OCI-LY1 (cell line): ENCODE results near the gene GDA.

ENCODE experiments used
- H2AFZ ChIP-seq: fragments of 200-600 bp; sonication (generic), shearing (Covaris generic); 2 replicates; pipeline ENCODE4 v1.6.0; 2014; ENCODE audit warnings: antibody characterized with exemption, mild to moderate bottlenecking, low read length
- H3F3A ChIP-seq: fragments of 200-600 bp; sonication (generic), shearing (Covaris generic); 2 replicates; pipeline ENCODE4 v1.6.0; 2014; ENCODE audit warnings: mild to moderate bottlenecking, antibody characterized with exemption, low read length, moderate library complexity; ENCODE audit not compliant: insufficient read depth
- H3K27ac ChIP-seq: fragments of 200-600 bp; sonication (generic); 2 replicates; pipeline ENCODE4 v1.5.1; 2014; ENCODE audit warnings: low read length, mixed run types, mild to moderate bottlenecking, low read depth; ENCODE audit not compliant: poor library complexity, severe bottlenecking
- H3K27me3 ChIP-seq: fragments of 200-600 bp; sonication (generic); 2 replicates; pipeline ENCODE4 v1.6.0; 2014; ENCODE audit warnings: antibody characterized with exemption, mild to moderate bottlenecking, low read length, moderate library complexity; ENCODE audit not compliant: insufficient read depth
- H3K36me3 ChIP-seq: fragments of 200-600 bp; sonication (generic); 2 replicates; pipeline ENCODE4 v1.6.1; 2014; ENCODE audit warnings: mild to moderate bottlenecking, antibody characterized with exemption, low read length, moderate library complexity, mixed read lengths; ENCODE audit not compliant: insufficient read depth
- H3K4me1 ChIP-seq: fragments of 200-600 bp; sonication (generic); 2 replicates; pipeline ENCODE4 v1.5.1; 2014; ENCODE audit warnings: mild to moderate bottlenecking, low read length, moderate library complexity; ENCODE audit not compliant: insufficient read depth, severe bottlenecking
- H3K4me2 ChIP-seq: fragments of 200-600 bp; sonication (generic), shearing (Covaris generic); 2 replicates; pipeline ENCODE4 v1.6.1; 2014; ENCODE audit warnings: low read length
- H3K4me3 ChIP-seq: fragments of 200-600 bp; sonication (generic); 2 replicates; pipeline ENCODE4 v1.5.1; 2014; ENCODE audit warnings: low read length, low read depth, mild to moderate bottlenecking, mixed read lengths; ENCODE audit not compliant: poor library complexity, severe bottlenecking
- H3K79me2 ChIP-seq: fragments of 200-600 bp; shearing (Covaris generic); 2 replicates; pipeline ENCODE4 v1.6.1; 2016; ENCODE audit warnings: mixed run types, low read length, mixed read lengths; ENCODE audit not compliant: insufficient read depth
- H3K9ac ChIP-seq: fragments of 200-600 bp; sonication (generic), shearing (Covaris generic); 2 replicates; pipeline ENCODE4 v1.6.1; 2014; ENCODE audit warnings: mild to moderate bottlenecking, low read length, mixed read lengths
- H3K9me2 ChIP-seq: fragments of 200-600 bp; sonication (generic), shearing (Covaris generic); 2 replicates; pipeline ENCODE4 v1.6.1; 2014; ENCODE audit warnings: low read depth, mild to moderate bottlenecking, low read length, mixed read lengths
- H3K9me3 ChIP-seq: fragments of 200-600 bp; shearing (Covaris generic); 2 replicates; pipeline ENCODE4 v1.6.1; 2014; ENCODE audit warnings: low read length, mixed read lengths
- H4K20me1 ChIP-seq: fragments of 200-600 bp; sonication (generic), shearing (Covaris generic); 2 replicates; pipeline ENCODE4 v1.6.0; 2016; ENCODE audit warnings: mild to moderate bottlenecking, low read length; ENCODE audit not compliant: insufficient read depth
- CTCF ChIP-seq: fragments of 200-600 bp; sonication (generic), shearing (Covaris generic); IDR thresholded peaks from 2 replicates; pipeline ENCODE4 v1.5.1; 2017; ENCODE audit warnings: mild to moderate bottlenecking, antibody characterized with exemption, low read length, moderate library complexity, mixed read lengths
- EZH2 ChIP-seq: fragments of 200-600 bp; sonication (generic), shearing (Covaris generic); IDR thresholded peaks from 2 replicates; pipeline ENCODE4 v1.8.0; 2017; ENCODE audit warnings: borderline replicate concordance, mixed run types, mild to moderate bottlenecking, antibody characterized with exemption, low read length, moderate library complexity, mixed read lengths

The GDA gene

GRCh38 chr9:72256931-72257330 lies 107.7 kb downstream of the GDA start:
- H3F3A ChIP-seq, result no peaks in the 10 kb centered on the region
- no peak overlapping the region for H2AFZ ChIP-seq
- H3K79me2 ChIP-seq, result no peaks in the 10 kb centered on the region
- H3K4me1 ChIP-seq, result no peaks in the 10 kb centered on the region
- H3K4me2 ChIP-seq, result no peak overlapping the region
- no peaks in the 10 kb centered on the region for H4K20me1 ChIP-seq
- H3K27me3 ChIP-seq, result no peaks in the 10 kb centered on the region
- H3K9me3 ChIP-seq, result no peaks in the 10 kb centered on the region
- TF ChIP-seq CTCF (no peak), EZH2 (no peak)
- no peak overlapping the region for H3K27ac ChIP-seq
- H3K36me3 ChIP-seq, result no peaks in the 10 kb centered on the region
- H3K9me2 ChIP-seq, result no peaks in the 10 kb centered on the region
- no peak overlapping the region for H3K4me3 ChIP-seq
- H3K9ac ChIP-seq, result no peak overlapping the region

- no peaks in the 10 kb centered on the region for H3K4me1 ChIP-seq
- no peaks in the 10 kb centered on the region for H3K9me3 ChIP-seq
- no peaks in the 10 kb centered on the region for H3K9me2 ChIP-seq
- no peaks in the 10 kb centered on the region for H3K79me2 ChIP-seq
- no peak overlapping the region for H3K9ac ChIP-seq
- H4K20me1 ChIP-seq, result no peaks in the 10 kb centered on the region
- no peak overlapping the region for H3K4me3 ChIP-seq
- no peak overlapping the region for H3K4me2 ChIP-seq
- TF ChIP-seq CTCF (no peak), EZH2 (no peak)
- no peaks in the 10 kb centered on the region for H3K27me3 ChIP-seq
- H3K27ac ChIP-seq, result no peak overlapping the region
- H3K36me3 ChIP-seq, result no peaks in the 10 kb centered on the region
- H3F3A ChIP-seq, result no peaks in the 10 kb centered on the region
- no peak overlapping the region for H2AFZ ChIP-seq
These were observed 108.6 kb downstream of the GDA start for GRCh38 chr9:72257814-72258213.

- Histone ChIP-seq H2AFZ (no peak overlapping the region), H3K36me3 (no peaks in the 10 kb centered on the region), H3K9ac (no peak overlapping the region), H4K20me1 (no peaks in the 10 kb centered on the region), H3K27ac (no peak overlapping the region), H3K9me3 (no peaks in the 10 kb centered on the region), H3K4me2 (no peak overlapping the region), H3F3A (no peaks in the 10 kb centered on the region), H3K9me2 (no peaks in the 10 kb centered on the region), H3K4me3 (no peak overlapping the region), H3K27me3 (no peaks in the 10 kb centered on the region), H3K4me1 (no peaks in the 10 kb centered on the region), H3K79me2 (no peaks in the 10 kb centered on the region)
- TF ChIP-seq EZH2 (no peak), CTCF (no peak)
These were observed 112.8 kb downstream of the GDA start for GRCh38 chr9:72262063-72262462.
